HepG2 (cell line): ENCODE results near the gene IFT172. TPM values are rescaled to one million over a fixed set of nuclear protein-coding genes. Genes with fewer than 3 reads are reported as not detected.

Experiments
- KLF6 ChIP-seq: IDR thresholded peaks from 2 replicates; pipeline ENCODE4 v1.8.0; 2016; ENCODE audit warnings: missing biosample characterization, missing genetic modification reagents
- MIER3 ChIP-seq: IDR thresholded peaks from 2 replicates; pipeline ENCODE4 v1.6.1; 2016; ENCODE audit warnings: missing compliant biosample characterization, borderline replicate concordance
- NFE2 ChIP-seq: sonication (generic); formaldehyde crosslinking; IDR thresholded peaks from 2 replicates; pipeline ENCODE4 v1.4.0; 2020; ENCODE audit warnings: missing genetic modification reagents
- NR2F1 ChIP-seq, 2 experiments: fragments of 450-650 bp in 1 of 2; formaldehyde crosslinking in 1 of 2; IDR thresholded peaks; 2 replicates each; pipeline versions ENCODE4 v1.5.0 to v1.6.1; 2016 to 2020; ENCODE audit warnings: mild to moderate bottlenecking in 1 of 2, missing compliant biosample characterization in 1 of 2, missing genetic modification reagents in 1 of 2, moderate library complexity in 1 of 2
- PCBP1 ChIP-seq: fragments of 200-400 bp; formaldehyde crosslinking; IDR thresholded peaks from 2 replicates; pipeline ENCODE4 v1.6.1; 2017; ENCODE audit warnings: mild to moderate bottlenecking, low read depth, low read length, borderline replicate concordance
- PTBP1 ChIP-seq: fragments of 200-400 bp; formaldehyde crosslinking; IDR thresholded peaks from 2 replicates; pipeline ENCODE4 v1.6.1; 2018; ENCODE audit warnings: low read length, low read depth; ENCODE audit not compliant: poor library complexity, severe bottlenecking
- RAD21 ChIP-seq: fragments of 450-650 bp; formaldehyde crosslinking; IDR thresholded peaks from 2 replicates; pipeline ENCODE4 v1.5.0; 2020; ENCODE audit warnings: mild to moderate bottlenecking
- SP4 ChIP-seq: sonication (generic); formaldehyde crosslinking; IDR thresholded peaks from 2 replicates; pipeline ENCODE4 v1.8.1; 2023; ENCODE audit warnings: mild to moderate bottlenecking, missing genetic modification reagents
- ZNF317 ChIP-seq: sonication (generic); formaldehyde crosslinking; IDR thresholded peaks from 2 replicates; pipeline ENCODE4 v1.5.0; 2020; ENCODE audit warnings: mild to moderate bottlenecking, missing genetic modification reagents
- ZNF331 ChIP-seq: sonication (generic); formaldehyde crosslinking; IDR thresholded peaks from 2 replicates; pipeline ENCODE4 v1.4.0; 2020; ENCODE audit warnings: missing genetic modification reagents
- ZNF337 ChIP-seq: sonication (generic); formaldehyde crosslinking; IDR thresholded peaks from 2 replicates; pipeline ENCODE4 v1.5.1; 2020; ENCODE audit warnings: missing genetic modification reagents, low read depth, mild to moderate bottlenecking, borderline replicate concordance
- ZNF382 ChIP-seq: sonication (generic); formaldehyde crosslinking; IDR thresholded peaks from 2 replicates; pipeline ENCODE4 v1.5.0; 2020; ENCODE audit warnings: missing genetic modification reagents, mild to moderate bottlenecking, borderline replicate concordance
- ZNF674 ChIP-seq: sonication (generic); formaldehyde crosslinking; IDR thresholded peaks from 2 replicates; pipeline ENCODE4 v1.5.0; 2020; ENCODE audit warnings: low read depth, mild to moderate bottlenecking, missing genetic modification reagents
- ZNF766 ChIP-seq: sonication (generic); formaldehyde crosslinking; IDR thresholded peaks from 2 replicates; pipeline ENCODE4 v1.5.0; 2020; ENCODE audit warnings: missing genetic modification reagents, borderline replicate concordance
- ZNF768 ChIP-seq: sonication (generic); formaldehyde crosslinking; IDR thresholded peaks from 2 replicates; pipeline ENCODE4 v1.4.0; 2020; ENCODE audit warnings: missing genetic modification reagents
- polyA plus RNA-seq, 8 experiments: library from polyadenylated mRNA; depleted of rRNA in 3 of 8; stranded (reverse) in 7 of 8; unstranded in 1 of 8; fragments of >200 nt; fragmentation: Illumina TruSeq in 4 of 8; extraction: Trizol in 4 of 8; gene quantifications; 2 replicates each; pipeline versions ENCODE4 v1.2.1 to v1.2.3, GENCODE V29; 2011 to 2016; ENCODE audit warnings: low read depth in 4 of 8, missing spikeins in 1 of 8, mixed read lengths in 1 of 8; ENCODE audit not compliant: insufficient read depth in 1 of 8
- total RNA-seq, 5 experiments: library from RNA; depleted of rRNA; stranded (reverse); fragments of >200 nt; fragmentation: Illumina TruSeq; extraction: Trizol; gene quantifications; 2 replicates each; pipeline ENCODE4 v1.2.3, GENCODE V29; 2016; ENCODE audit warnings: low read depth in 1 of 5
- TF ChIP-seq, protein P1 (sequence below): IDR thresholded peaks from 2 replicates; pipeline ENCODE4 v1.6.1; 2016; ENCODE audit warnings: mild to moderate bottlenecking
- TF ChIP-seq, protein P2 (sequence below): sonication (generic); formaldehyde crosslinking; IDR thresholded peaks from 2 replicates; pipeline ENCODE4 v1.8.1; 2023; ENCODE audit warnings: mild to moderate bottlenecking, moderate library complexity, missing genetic modification reagents
- TF ChIP-seq, protein P3 (sequence below): sonication (generic); formaldehyde crosslinking; IDR thresholded peaks from 2 replicates; pipeline ENCODE4 v1.9.0; 2021; ENCODE audit warnings: mild to moderate bottlenecking, missing genetic modification reagents
- TF ChIP-seq, protein P4 (sequence below): sonication (generic); formaldehyde crosslinking; IDR thresholded peaks from 2 replicates; pipeline ENCODE4 v1.5.0; 2020; ENCODE audit warnings: missing genetic modification reagents

The IFT172 gene
- total and polyA plus RNA-seq, 2 of the 13 experiments (the other 11 are each of a cell fraction or from before 2014, with no cell fraction given), result 21.6 to 35.7 TPM

DNA sequence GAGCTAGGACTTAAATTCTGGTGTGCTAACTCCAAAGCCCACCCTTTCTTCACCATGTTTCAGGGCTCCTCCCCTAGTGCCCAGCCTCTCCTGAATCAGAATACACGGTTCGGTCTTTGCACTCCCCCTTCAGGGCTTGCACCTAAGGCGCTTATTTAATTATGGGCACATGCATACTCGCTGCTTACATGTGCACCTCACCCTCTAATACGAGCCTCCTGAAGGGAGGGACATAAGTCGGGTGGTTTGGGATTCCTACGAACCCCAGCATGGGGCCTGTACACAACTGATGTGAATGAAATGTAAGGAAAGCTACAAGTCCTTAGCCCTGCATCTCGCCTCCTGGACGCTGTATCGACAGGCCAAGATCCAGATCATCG lies 435 bp downstream of the IFT172 start (continued):
- TF ChIP-seq RAD21 (0 out of 2 replicates have a peak, but pooled peaks have one; percentile 25), ZNF317 (CRISPR knock-in tag) (peak; percentile 6; the same call in 1 of the 2 replicates), NR2F1 (CRISPR knock-in tag; IDR thresholded peaks at IDR 0.05) (no peak), ZNF674 (CRISPR knock-in tag) (no peak), ZNF382 (CRISPR knock-in tag) (no peak), SP4 (no peak), PCBP1 (no peak), ZNF337 (no peak), ZNF331 (CRISPR knock-in tag) (no peak), MIER3 (CRISPR knock-in tag) (no peak), ZNF766 (CRISPR knock-in tag) (no peak), ZNF768 (CRISPR knock-in tag) (no peak), KLF6 (CRISPR knock-in tag) (no peak), NFE2 (no peak), PTBP1 (no peak)
- TF ChIP-seq, protein P1, sequence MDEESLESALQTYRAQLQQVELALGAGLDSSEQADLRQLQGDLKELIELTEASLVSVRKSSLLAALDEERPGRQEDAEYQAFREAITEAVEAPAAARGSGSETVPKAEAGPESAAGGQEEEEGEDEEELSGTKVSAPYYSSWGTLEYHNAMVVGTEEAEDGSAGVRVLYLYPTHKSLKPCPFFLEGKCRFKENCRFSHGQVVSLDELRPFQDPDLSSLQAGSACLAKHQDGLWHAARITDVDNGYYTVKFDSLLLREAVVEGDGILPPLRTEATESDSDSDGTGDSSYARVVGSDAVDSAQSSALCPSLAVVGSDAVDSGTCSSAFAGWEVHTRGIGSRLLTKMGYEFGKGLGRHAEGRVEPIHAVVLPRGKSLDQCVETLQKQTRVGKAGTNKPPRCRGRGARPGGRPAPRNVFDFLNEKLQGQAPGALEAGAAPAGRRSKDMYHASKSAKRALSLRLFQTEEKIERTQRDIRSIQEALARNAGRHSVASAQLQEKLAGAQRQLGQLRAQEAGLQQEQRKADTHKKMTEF (CRISPR knock-in tag), result no peak
- TF ChIP-seq, protein P2, sequence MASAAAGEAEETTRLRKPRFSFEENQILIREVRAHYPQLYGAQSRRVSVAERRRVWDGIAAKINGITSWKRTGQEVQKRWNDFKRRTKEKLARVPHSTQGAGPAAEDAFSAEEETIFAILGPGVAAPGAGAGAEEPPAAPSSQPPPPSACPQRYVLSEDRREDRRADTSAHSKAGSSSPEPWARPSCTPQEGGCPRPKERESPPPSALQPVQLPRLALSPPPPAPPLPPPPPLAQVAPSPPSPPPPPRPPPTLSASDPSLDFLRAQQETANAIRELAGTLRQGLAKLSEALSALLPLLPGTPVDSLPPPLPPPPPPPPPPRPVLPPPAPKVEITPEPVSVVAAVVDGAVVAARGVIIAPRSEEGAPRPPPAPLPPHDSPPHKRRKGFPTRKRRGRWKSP (CRISPR knock-in tag), result no peak
- TF ChIP-seq, protein P3, sequence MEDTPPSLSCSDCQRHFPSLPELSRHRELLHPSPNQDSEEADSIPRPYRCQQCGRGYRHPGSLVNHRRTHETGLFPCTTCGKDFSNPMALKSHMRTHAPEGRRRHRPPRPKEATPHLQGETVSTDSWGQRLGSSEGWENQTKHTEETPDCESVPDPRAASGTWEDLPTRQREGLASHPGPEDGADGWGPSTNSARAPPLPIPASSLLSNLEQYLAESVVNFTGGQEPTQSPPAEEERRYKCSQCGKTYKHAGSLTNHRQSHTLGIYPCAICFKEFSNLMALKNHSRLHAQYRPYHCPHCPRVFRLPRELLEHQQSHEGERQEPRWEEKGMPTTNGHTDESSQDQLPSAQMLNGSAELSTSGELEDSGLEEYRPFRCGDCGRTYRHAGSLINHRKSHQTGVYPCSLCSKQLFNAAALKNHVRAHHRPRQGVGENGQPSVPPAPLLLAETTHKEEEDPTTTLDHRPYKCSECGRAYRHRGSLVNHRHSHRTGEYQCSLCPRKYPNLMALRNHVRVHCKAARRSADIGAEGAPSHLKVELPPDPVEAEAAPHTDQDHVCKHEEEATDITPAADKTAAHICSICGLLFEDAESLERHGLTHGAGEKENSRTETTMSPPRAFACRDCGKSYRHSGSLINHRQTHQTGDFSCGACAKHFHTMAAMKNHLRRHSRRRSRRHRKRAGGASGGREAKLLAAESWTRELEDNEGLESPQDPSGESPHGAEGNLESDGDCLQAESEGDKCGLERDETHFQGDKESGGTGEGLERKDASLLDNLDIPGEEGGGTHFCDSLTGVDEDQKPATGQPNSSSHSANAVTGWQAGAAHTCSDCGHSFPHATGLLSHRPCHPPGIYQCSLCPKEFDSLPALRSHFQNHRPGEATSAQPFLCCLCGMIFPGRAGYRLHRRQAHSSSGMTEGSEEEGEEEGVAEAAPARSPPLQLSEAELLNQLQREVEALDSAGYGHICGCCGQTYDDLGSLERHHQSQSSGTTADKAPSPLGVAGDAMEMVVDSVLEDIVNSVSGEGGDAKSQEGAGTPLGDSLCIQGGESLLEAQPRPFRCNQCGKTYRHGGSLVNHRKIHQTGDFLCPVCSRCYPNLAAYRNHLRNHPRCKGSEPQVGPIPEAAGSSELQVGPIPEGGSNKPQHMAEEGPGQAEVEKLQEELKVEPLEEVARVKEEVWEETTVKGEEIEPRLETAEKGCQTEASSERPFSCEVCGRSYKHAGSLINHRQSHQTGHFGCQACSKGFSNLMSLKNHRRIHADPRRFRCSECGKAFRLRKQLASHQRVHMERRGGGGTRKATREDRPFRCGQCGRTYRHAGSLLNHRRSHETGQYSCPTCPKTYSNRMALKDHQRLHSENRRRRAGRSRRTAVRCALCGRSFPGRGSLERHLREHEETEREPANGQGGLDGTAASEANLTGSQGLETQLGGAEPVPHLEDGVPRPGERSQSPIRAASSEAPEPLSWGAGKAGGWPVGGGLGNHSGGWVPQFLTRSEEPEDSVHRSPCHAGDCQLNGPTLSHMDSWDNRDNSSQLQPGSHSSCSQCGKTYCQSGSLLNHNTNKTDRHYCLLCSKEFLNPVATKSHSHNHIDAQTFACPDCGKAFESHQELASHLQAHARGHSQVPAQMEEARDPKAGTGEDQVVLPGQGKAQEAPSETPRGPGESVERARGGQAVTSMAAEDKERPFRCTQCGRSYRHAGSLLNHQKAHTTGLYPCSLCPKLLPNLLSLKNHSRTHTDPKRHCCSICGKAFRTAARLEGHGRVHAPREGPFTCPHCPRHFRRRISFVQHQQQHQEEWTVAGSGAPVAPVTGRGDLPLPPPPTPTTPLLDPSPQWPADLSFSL, result no peak
- TF ChIP-seq, protein P4, sequence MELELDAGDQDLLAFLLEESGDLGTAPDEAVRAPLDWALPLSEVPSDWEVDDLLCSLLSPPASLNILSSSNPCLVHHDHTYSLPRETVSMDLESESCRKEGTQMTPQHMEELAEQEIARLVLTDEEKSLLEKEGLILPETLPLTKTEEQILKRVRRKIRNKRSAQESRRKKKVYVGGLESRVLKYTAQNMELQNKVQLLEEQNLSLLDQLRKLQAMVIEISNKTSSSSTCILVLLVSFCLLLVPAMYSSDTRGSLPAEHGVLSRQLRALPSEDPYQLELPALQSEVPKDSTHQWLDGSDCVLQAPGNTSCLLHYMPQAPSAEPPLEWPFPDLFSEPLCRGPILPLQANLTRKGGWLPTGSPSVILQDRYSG (CRISPR knock-in tag), result no peak
